ENCODE measurements around the gene ALPP. TPM values are rescaled to one million over a fixed set of nuclear protein-coding genes. Genes with fewer than 3 reads are reported as not detected.

ALPP gene
- total and polyA plus RNA-seq, 2 donors (not counting 3 experiments of a cell fraction or from before 2014, with no cell fraction given), result not detected

DNA sequence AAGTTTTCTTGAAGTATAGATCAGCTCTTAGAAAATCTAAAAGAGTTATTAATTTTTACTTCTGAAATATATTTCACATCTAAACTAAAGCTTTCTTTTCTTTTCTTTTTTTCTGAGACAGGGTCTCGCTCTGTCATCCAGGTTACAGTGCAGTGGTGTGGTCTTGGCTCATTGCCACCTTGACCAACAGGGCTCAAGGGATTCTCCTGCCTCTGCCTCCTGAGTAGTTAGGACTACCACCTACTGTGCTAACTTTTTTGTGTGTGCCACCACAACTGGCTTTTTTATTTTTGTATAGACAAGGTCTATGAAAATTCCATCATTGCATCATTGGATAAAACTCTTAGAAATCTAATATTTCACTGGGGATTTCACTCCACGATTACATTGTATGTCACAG lies 18.1 kb downstream of the ALPP start:
- Histone ChIP-seq H3K4me1 (ENCODE audit: control insufficient read depth, extremely low read depth, insufficient read depth, low read length) (no peaks in the 10 kb centered on the region), H3K27me3 (ENCODE audit: control insufficient read depth in 2 of 2, insufficient read depth in 2 of 2, low read length in 2 of 2) (peaks cover 0 to 5% of the 10 kb centered on the region in 2 experiments), H3K79me2 (ENCODE audit: control insufficient read depth, insufficient read depth, low read length) (no peaks in the 10 kb centered on the region), H3K9ac (replicated peaks; ENCODE audit: extremely low read depth, insufficient read depth, low read length) (no peak overlapping the region), H4K20me1 (replicated peaks; ENCODE audit: control insufficient read depth, extremely low read depth, insufficient read depth, low read length) (no peaks in the 10 kb centered on the region), H3K4me2 (ENCODE audit: insufficient read depth, low read length) (no peak overlapping the region), H3K36me3 (ENCODE audit: control insufficient read depth in 2 of 2, extremely low read depth in 1 of 2, insufficient read depth in 2 of 2, low read length in 2 of 2) (no peaks in the 10 kb centered on the region), H3K4me3 (replicated peaks in 1 of 3; ENCODE audit: insufficient read depth in 1 of 3, low read depth in 1 of 3, low read length in 3 of 3) (no peak overlapping the region), H2AFZ (ENCODE audit: low read depth, low read length) (no peak overlapping the region), H3K27ac (ENCODE audit: insufficient read depth, low read depth, low read length) (no peak overlapping the region), H3K9me1 (replicated peaks; ENCODE audit: control insufficient read depth, extremely low read depth, insufficient read depth, low read length) (no peaks in the 10 kb centered on the region), H3K9me3 (replicated peaks; ENCODE audit: control insufficient read depth, insufficient read depth, low read length) (no peaks in the 10 kb centered on the region)
- CTCF ChIA-PET, result interaction anchor here (1.0 kb wide), 1 partner anchor 11 kb away, joined by 3 read pairs; no protein-coding TSS in a partner anchor
- TF ChIP-seq POLR2AphosphoS5 (IDR thresholded peaks at IDR 0.05; ENCODE audit: insufficient read depth, low read depth, low read length), result no peak
- no peak for TF ChIP-seq MYC (IDR thresholded peaks at IDR 0.05; ENCODE audit: low read depth, low read length)
- no peak for TF ChIP-seq FOS (IDR thresholded peaks at IDR 0.05; ENCODE audit: borderline replicate concordance, insufficient read depth, low read length)
- TF ChIP-seq EZH2 (IDR thresholded peaks at IDR 0.05; ENCODE audit: borderline replicate concordance, low read depth, low read length, severe bottlenecking), result no peak
- TF ChIP-seq POLR2A (IDR thresholded peaks at IDR 0.05; ENCODE audit: low read depth, low read length), result no peak
- TF ChIP-seq, protein P1, sequence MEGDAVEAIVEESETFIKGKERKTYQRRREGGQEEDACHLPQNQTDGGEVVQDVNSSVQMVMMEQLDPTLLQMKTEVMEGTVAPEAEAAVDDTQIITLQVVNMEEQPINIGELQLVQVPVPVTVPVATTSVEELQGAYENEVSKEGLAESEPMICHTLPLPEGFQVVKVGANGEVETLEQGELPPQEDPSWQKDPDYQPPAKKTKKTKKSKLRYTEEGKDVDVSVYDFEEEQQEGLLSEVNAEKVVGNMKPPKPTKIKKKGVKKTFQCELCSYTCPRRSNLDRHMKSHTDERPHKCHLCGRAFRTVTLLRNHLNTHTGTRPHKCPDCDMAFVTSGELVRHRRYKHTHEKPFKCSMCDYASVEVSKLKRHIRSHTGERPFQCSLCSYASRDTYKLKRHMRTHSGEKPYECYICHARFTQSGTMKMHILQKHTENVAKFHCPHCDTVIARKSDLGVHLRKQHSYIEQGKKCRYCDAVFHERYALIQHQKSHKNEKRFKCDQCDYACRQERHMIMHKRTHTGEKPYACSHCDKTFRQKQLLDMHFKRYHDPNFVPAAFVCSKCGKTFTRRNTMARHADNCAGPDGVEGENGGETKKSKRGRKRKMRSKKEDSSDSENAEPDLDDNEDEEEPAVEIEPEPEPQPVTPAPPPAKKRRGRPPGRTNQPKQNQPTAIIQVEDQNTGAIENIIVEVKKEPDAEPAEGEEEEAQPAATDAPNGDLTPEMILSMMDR (IDR thresholded peaks at IDR 0.05; ENCODE audit: extremely low read depth in 1 of 2, insufficient read depth in 1 of 2, low read depth in 1 of 2, low read length in 2 of 2), result no peak
- no peak for TF ChIP-seq GATA2 (IDR thresholded peaks at IDR 0.05; ENCODE audit: insufficient read depth, insufficient read length, low read depth, low read length)
- TF ChIP-seq JUN (IDR thresholded peaks at IDR 0.05; ENCODE audit: borderline replicate concordance, insufficient read depth, insufficient read length, low read depth), result no peak
- TF ChIP-seq, protein P2, sequence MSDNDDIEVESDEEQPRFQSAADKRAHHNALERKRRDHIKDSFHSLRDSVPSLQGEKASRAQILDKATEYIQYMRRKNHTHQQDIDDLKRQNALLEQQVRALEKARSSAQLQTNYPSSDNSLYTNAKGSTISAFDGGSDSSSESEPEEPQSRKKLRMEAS (IDR thresholded peaks at IDR 0.05; ENCODE audit: insufficient read depth, insufficient read length), result no peak
- no peak for FAIRE-seq
- intact Hi-C loops (cut with micrococcal nuclease) (no loop called here), dilution Hi-C loops (cut with MboI; ENCODE audit: extremely low pct_ligation_motif_present, low sequenced_read_pairs) (no loop called here)
- no TSS peak for BruUV-seq (replicated peaks)
- DNase-seq (ENCODE audit: low read depth, low spot score), result no peak
- POLR2A ChIA-PET, result no interaction called here
